Activated naive CD8-positive, alpha-beta T cell (primary cell): ENCODE measurements around the gene ADAMTS17.

Experiments used
- H3K27ac Mint-ChIP-seq: one replicate; pipeline ENCODE4 v1.8.0; 2021; ENCODE audit warnings: mixed read lengths
- H3K27me3 Mint-ChIP-seq: one replicate; pipeline ENCODE4 v1.8.0; 2021; ENCODE audit warnings: mixed read lengths
- H3K36me3 Mint-ChIP-seq: one replicate; pipeline ENCODE4 v1.8.0; 2021; ENCODE audit warnings: mixed read lengths
- H3K4me1 Mint-ChIP-seq: one replicate; pipeline ENCODE4 v1.8.0; 2021; ENCODE audit warnings: low read depth, mixed read lengths
- H3K4me3 Mint-ChIP-seq: one replicate; pipeline ENCODE4 v1.8.0; 2021; ENCODE audit warnings: mild to moderate bottlenecking, mixed read lengths
- H3K9me3 Mint-ChIP-seq: one replicate; pipeline ENCODE4 v1.8.0; 2021; ENCODE audit warnings: low read depth, mixed read lengths

ADAMTS17 gene

GRCh38 chr15:99976000-99976399 lies 365.8 kb downstream of the ADAMTS17 start:
- Mint-ChIP-seq H3K4me3 (no peak overlapping the region), H3K9me3 (no peaks in the 10 kb centered on the region), H3K27me3 (no peaks in the 10 kb centered on the region), H3K4me1 (no peaks in the 10 kb centered on the region), H3K27ac (no peak overlapping the region), H3K36me3 (no peaks in the 10 kb centered on the region)

- H3K4me1 Mint-ChIP-seq, result no peaks in the 10 kb centered on the region
- H3K27ac Mint-ChIP-seq, result no peak overlapping the region
- H3K9me3 Mint-ChIP-seq, result no peaks in the 10 kb centered on the region
- H3K27me3 Mint-ChIP-seq, result no peaks in the 10 kb centered on the region
- H3K4me3 Mint-ChIP-seq, result no peak overlapping the region
- no peaks in the 10 kb centered on the region for H3K36me3 Mint-ChIP-seq
Measured at GRCh38 chr15:99974246-99974645, 367.5 kb downstream of the ADAMTS17 start.

GRCh38 chr15:99973351-99973750 lies 368.4 kb downstream of the ADAMTS17 start:
- Mint-ChIP-seq H3K27me3 (no peaks in the 10 kb centered on the region), H3K4me3 (no peak overlapping the region), H3K36me3 (no peaks in the 10 kb centered on the region), H3K27ac (no peak overlapping the region), H3K9me3 (no peaks in the 10 kb centered on the region), H3K4me1 (no peaks in the 10 kb centered on the region)

GRCh38 chr15:99970891-99971430 lies 370.8 kb downstream of the ADAMTS17 start:
- no peaks in the 10 kb centered on the region for H3K27me3 Mint-ChIP-seq

GRCh38 chr15:99969261-99969920 lies 372.4 kb downstream of the ADAMTS17 start:
- Mint-ChIP-seq H3K4me3 (no peak overlapping the region), H3K36me3 (no peaks in the 10 kb centered on the region), H3K9me3 (no peaks in the 10 kb centered on the region), H3K27me3 (no peaks in the 10 kb centered on the region), H3K27ac (no peak overlapping the region), H3K4me1 (no peaks in the 10 kb centered on the region)

More at GRCh38 chr15:99970891-99971430, 370.8 kb downstream of the ADAMTS17 start:
- Mint-ChIP-seq H3K36me3 (no peaks in the 10 kb centered on the region), H3K9me3 (no peaks in the 10 kb centered on the region), H3K4me1 (no peaks in the 10 kb centered on the region), H3K4me3 (no peak overlapping the region), H3K27ac (no peak overlapping the region)

GRCh38 chr15:99967841-99968371 lies 373.9 kb downstream of the ADAMTS17 start:
- Mint-ChIP-seq H3K36me3 (no peaks in the 10 kb centered on the region), H3K27ac (no peak overlapping the region), H3K4me1 (no peaks in the 10 kb centered on the region), H3K27me3 (no peaks in the 10 kb centered on the region), H3K4me3 (no peak overlapping the region), H3K9me3 (no peaks in the 10 kb centered on the region)

GRCh38 chr15:99966815-99967214 lies 375.0 kb downstream of the ADAMTS17 start:
- Mint-ChIP-seq H3K9me3 (no peaks in the 10 kb centered on the region), H3K27ac (no peak overlapping the region), H3K4me3 (no peak overlapping the region), H3K27me3 (no peaks in the 10 kb centered on the region), H3K36me3 (no peaks in the 10 kb centered on the region), H3K4me1 (no peaks in the 10 kb centered on the region)

GRCh38 chr15:99965376-99965775 lies 376.4 kb downstream of the ADAMTS17 start:
- Mint-ChIP-seq H3K4me1 (no peaks in the 10 kb centered on the region), H3K4me3 (no peak overlapping the region), H3K36me3 (no peaks in the 10 kb centered on the region), H3K9me3 (no peaks in the 10 kb centered on the region), H3K27ac (no peak overlapping the region), H3K27me3 (peaks cover 1% of the 10 kb centered on the region)

- Mint-ChIP-seq H3K27me3 (peaks cover 5% of the 10 kb centered on the region), H3K36me3 (no peaks in the 10 kb centered on the region), H3K27ac (no peak overlapping the region), H3K9me3 (no peaks in the 10 kb centered on the region), H3K4me3 (no peak overlapping the region), H3K4me1 (no peaks in the 10 kb centered on the region)
Measured at GRCh38 chr15:99963976-99964375, 377.8 kb downstream of the ADAMTS17 start.

GRCh38 chr15:99963096-99963825 lies 378.5 kb downstream of the ADAMTS17 start:
- peaks cover 8% of the 10 kb centered on the region for H3K27me3 Mint-ChIP-seq
- no peak overlapping the region for H3K27ac Mint-ChIP-seq
- peaks cover 5% of the 10 kb centered on the region for H3K4me1 Mint-ChIP-seq
- no peak overlapping the region for H3K4me3 Mint-ChIP-seq
- H3K36me3 Mint-ChIP-seq, result no peaks in the 10 kb centered on the region
- H3K9me3 Mint-ChIP-seq, result no peaks in the 10 kb centered on the region

GRCh38 chr15:99962006-99962561 lies 379.7 kb downstream of the ADAMTS17 start:
- H3K9me3 Mint-ChIP-seq, result no peaks in the 10 kb centered on the region
- no peak overlapping the region for H3K27ac Mint-ChIP-seq
- H3K27me3 Mint-ChIP-seq, result peaks cover 14% of the 10 kb centered on the region

GRCh38 chr15:99961011-99961441 lies 380.7 kb downstream of the ADAMTS17 start:
- Mint-ChIP-seq H3K4me1 (peaks cover 12% of the 10 kb centered on the region), H3K27me3 (peaks cover 14% of the 10 kb centered on the region), H3K9me3 (no peaks in the 10 kb centered on the region), H3K36me3 (no peaks in the 10 kb centered on the region), H3K4me3 (no peak overlapping the region), H3K27ac (no peak overlapping the region)

More at GRCh38 chr15:99962006-99962561, 379.7 kb downstream of the ADAMTS17 start:
- no peaks in the 10 kb centered on the region for H3K36me3 Mint-ChIP-seq
- H3K4me3 Mint-ChIP-seq, result no peak overlapping the region
- H3K4me1 Mint-ChIP-seq, result peaks cover 12% of the 10 kb centered on the region

GRCh38 chr15:99959326-99959725 lies 382.4 kb downstream of the ADAMTS17 start:
- Mint-ChIP-seq H3K27ac (no peak overlapping the region), H3K27me3 (peaks cover 18% of the 10 kb centered on the region), H3K9me3 (no peaks in the 10 kb centered on the region), H3K4me1 (peaks cover 12% of the 10 kb centered on the region), H3K4me3 (no peak overlapping the region), H3K36me3 (no peaks in the 10 kb centered on the region)

- peaks cover 18% of the 10 kb centered on the region for H3K27me3 Mint-ChIP-seq
- H3K27ac Mint-ChIP-seq, result no peak overlapping the region
Measured at GRCh38 chr15:99958426-99959097, 383.2 kb downstream of the ADAMTS17 start.

More at GRCh38 chr15:99958426-99959097, 383.2 kb downstream of the ADAMTS17 start:
- H3K9me3 Mint-ChIP-seq, result no peaks in the 10 kb centered on the region
- peaks cover 2% of the 10 kb centered on the region for H3K36me3 Mint-ChIP-seq
- no peak overlapping the region for H3K4me3 Mint-ChIP-seq
- H3K4me1 Mint-ChIP-seq, result peaks cover 12% of the 10 kb centered on the region
